ENCODE measurements around the gene ZNF79.

ZNF79 gene

GRCh38 chr9:127426756-127427155 is 2.6 kb downstream of the ZNF79 start:
- no peak for DNase-seq (ENCODE audit: low read depth)
- TF ChIP-seq, protein P1, sequence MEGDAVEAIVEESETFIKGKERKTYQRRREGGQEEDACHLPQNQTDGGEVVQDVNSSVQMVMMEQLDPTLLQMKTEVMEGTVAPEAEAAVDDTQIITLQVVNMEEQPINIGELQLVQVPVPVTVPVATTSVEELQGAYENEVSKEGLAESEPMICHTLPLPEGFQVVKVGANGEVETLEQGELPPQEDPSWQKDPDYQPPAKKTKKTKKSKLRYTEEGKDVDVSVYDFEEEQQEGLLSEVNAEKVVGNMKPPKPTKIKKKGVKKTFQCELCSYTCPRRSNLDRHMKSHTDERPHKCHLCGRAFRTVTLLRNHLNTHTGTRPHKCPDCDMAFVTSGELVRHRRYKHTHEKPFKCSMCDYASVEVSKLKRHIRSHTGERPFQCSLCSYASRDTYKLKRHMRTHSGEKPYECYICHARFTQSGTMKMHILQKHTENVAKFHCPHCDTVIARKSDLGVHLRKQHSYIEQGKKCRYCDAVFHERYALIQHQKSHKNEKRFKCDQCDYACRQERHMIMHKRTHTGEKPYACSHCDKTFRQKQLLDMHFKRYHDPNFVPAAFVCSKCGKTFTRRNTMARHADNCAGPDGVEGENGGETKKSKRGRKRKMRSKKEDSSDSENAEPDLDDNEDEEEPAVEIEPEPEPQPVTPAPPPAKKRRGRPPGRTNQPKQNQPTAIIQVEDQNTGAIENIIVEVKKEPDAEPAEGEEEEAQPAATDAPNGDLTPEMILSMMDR (conservative IDR thresholded peaks at IDR 0.05; ENCODE audit: low read length) = no peak
- no peak overlapping the region for H3K4me3 ChIP-seq (ENCODE audit: low read length)

DNA sequence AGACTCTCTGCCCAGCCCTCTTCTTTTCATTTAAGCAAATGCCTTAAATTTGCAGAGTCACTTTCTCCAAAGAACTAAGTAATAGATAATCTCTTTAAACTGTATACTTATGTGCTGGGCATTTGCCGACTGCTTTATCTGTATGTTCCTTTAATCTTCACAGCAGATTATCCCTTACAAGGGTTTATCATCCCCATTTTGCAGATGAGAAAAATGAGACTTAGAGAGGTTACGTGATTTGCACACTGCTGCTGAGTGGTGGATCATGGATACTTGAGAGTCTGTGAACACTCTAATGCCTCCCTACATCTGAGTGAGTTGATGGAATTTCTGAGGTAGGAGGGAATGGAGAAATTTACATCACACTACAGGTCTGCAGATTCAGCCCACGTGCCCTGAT is 4.2 kb downstream of the ZNF79 start:
- H3K4me3 ChIP-seq (ENCODE audit: low read length) = no peak overlapping the region
- DNase-seq (ENCODE audit: low read depth) = no peak
- TF ChIP-seq, protein P1 (conservative IDR thresholded peaks at IDR 0.05; ENCODE audit: low read length) = no peak

DNA sequence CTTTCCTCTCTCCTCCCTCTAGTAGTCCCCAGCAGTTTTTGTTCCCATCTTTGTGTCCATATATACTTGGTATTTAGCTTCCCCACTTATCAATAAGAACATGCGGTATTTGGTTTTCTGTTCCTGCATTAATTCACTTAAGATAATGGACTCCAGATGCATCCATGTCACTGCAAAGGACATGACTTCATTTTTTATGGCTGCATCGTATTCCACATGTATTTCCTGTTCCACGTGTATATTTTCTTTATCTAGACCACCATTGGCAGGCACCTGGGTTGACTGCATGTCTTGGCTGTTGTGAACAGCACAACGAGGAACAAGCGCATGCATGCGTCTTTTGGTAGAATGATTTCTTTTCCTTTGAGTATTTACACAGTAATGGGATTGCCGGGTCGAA is 6.2 kb downstream of the ZNF79 start:
- TF ChIP-seq, protein P1 (conservative IDR thresholded peaks at IDR 0.05; ENCODE audit: low read length) = no peak
- no peak for DNase-seq (ENCODE audit: low read depth)

GRCh38 chr9:127437497-127438264 is 13.5 kb downstream of the ZNF79 start:
- no peak overlapping the region for H3K4me3 ChIP-seq (ENCODE audit: low read length)
- TF ChIP-seq, protein P1 (conservative IDR thresholded peaks at IDR 0.05; ENCODE audit: low read length) = 0 out of 2 replicates have a peak, but pooled peaks have one; percentile 7
- DNase-seq (ENCODE audit: low read depth) = no peak

More for the DNA sequence above, 6.2 kb downstream of the ZNF79 start:
- H3K4me3 ChIP-seq (ENCODE audit: low read length) = no peak overlapping the region

- H3K4me3 ChIP-seq (ENCODE audit: low read length) = no peak overlapping the region
- no peak for DNase-seq (ENCODE audit: low read depth)
- TF ChIP-seq, protein P1 (conservative IDR thresholded peaks at IDR 0.05; ENCODE audit: low read length) = no peak
These were observed 14.2 kb downstream of the ZNF79 start for GRCh38 chr9:127438394-127438793.

DNA sequence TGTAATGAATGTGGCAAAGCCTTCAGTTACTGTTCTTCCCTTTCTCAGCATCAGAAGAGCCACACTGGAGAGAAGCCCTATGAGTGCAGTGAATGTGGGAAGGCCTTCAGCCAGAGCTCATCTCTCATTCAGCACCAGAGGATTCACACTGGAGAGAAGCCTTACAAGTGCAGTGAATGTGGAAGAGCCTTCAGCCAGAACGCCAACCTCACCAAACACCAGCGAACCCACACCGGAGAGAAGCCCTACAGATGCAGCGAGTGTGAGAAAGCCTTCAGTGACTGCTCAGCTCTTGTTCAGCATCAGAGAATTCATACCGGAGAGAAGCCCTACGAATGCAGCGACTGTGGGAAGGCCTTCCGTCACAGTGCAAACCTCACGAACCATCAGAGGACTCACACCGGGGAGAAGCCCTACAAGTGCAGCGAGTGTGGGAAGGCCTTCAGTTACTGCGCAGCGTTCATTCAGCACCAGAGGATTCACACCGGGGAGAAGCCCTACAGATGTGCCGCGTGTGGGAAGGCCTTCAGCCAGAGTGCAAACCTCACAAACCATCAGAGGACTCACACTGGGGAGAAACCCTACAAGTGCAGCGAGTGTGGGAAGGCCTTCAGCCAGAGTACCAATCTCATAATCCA is 20.2 kb downstream of the ZNF79 start:
- TF ChIP-seq, protein P1 (conservative IDR thresholded peaks at IDR 0.05; ENCODE audit: low read length) = no peak
- H3K4me3 ChIP-seq (ENCODE audit: low read length) = no peak overlapping the region
- DNase-seq (ENCODE audit: low read depth) = no peak
